ENCODE data around the gene TRMT61A.

Gene TRMT61A

DNA sequence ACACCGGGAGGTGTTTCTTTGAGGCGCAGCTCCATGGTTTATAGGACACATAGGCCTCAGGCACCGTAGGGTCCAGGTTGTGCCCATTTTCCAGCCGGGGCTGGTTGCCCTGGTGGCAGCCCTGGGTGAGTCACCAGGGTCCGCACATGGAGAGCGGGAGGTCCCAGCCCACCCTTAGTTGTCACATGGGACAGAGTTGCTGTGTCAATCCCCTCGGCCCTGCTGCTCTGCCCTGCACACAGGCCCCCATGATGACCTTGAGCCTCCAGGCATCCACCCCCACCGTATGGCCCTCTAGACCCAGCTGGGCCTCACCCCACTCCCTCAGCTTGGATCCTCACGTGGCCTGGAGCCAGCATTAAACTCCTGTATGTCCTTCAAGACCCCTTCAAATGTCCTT is 7.7 kb downstream of the TRMT61A start:
- DNase-seq: no peak

DNA sequence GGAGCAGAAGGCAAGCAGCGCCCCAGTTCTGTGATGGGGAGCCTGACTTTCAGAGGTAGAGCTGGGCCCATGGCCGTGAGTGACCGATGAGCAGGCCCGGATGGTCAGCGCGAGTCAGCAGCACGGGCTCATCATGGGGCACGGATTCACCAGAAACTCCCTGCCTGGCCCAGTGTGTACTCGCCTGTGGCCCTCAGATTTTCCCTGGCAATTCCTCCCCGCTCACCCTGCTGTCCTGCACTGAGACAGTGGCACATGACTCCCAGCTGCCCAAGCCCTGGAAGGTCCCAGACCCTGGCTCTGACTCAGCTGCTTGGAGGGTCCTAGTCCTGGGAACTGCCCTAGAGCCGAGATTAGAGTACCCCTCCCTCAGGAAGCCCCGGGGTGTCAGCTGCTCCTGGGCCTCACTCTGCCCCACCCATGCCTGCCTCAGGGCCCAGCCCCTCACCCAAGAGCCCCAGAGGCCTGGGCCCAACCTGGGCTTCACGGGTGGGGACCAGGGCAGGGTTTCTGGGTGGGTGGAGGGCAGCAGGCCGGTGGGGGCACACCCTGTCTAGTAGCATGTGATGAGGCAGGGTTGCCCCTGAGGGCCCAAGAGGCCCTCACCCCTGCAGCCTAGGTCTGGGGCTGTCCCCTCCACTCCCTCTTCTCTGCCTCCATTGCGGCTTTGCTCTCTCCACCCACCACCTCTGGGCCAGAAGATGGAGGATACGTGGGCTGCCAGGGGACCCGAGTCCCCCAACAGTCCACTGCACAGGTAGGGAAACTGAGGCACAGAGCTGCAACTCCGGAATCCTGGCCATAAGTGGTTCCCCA is 8.4 kb downstream of the TRMT61A start:
- DNase-seq: no peak

DNA sequence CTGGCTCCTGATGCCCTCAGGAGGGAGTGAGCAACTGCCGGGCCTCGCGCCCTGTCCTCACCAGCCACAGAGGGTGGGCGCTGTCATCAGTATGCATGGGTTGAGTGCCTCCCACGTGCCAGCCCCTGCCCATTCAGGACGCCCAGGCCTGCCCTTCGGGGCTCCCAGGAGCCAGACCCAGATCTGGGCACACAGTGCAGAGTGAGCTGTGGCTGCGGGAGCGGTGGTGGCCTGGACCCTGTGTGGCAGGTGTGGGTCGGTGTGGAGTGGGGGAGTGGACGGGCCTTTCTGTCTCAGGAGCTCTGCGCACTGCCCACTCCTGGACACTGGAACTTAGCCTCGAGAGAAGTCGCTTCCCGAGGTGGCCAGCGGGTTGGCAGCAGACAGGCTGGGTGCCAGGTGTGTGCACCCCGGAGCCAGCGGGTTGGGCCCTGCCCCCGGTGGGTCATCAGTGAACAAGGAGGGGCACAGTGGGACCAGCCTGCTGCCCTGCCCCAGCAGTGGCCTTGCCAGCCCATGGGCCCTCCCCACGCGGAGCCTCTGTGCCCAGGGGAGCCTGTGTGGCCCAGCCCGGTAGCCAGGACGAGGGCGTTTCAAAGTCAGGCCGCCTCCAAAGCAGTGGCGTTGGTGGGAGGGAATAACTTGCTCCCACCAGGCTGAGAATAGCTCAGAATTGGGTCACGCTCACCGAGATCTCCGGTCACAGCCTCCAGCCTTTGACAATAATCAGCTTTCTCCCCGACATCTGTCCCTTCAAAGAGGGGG is 9.5 kb downstream of the TRMT61A start:
- DNase-seq: no peak

DNA sequence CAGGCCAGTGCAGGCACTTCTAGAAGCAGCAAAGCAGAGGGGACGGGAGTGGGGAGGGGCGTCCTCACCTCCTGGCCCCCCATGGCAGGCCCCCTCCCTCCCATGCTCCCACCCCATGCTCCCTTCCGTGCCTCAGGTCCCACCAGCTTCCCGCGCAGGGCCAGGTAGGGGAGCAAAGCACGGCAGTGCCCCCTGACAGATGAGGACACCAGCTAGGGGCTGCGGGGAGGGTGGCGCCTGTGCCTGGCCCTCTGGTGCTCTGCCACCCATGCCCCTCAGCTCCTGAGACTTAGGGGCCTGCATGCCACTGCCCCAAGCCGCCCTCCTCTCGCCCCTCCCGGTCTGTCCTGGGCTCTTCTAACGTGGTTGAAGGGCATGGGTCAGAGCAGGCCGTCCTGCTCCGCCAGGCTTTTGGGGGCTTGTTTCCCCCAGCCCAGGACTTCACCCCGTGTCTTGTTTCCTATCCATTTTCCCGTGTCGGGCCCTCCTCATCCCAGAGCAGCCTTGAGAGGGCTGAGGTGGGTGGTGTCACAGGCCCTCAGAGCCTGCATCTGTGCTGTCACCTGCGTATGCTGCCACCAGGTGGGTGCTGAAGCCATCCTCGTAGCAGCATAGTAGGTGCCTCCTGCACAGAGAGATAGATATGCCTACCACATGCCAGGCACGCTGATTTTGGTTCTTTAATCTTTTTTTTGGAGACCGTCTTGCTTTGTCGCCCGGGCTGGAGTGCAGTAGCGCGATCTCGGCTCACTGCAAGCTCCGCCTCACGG is 10.2 kb downstream of the TRMT61A start:
- no peak for DNase-seq

DNA sequence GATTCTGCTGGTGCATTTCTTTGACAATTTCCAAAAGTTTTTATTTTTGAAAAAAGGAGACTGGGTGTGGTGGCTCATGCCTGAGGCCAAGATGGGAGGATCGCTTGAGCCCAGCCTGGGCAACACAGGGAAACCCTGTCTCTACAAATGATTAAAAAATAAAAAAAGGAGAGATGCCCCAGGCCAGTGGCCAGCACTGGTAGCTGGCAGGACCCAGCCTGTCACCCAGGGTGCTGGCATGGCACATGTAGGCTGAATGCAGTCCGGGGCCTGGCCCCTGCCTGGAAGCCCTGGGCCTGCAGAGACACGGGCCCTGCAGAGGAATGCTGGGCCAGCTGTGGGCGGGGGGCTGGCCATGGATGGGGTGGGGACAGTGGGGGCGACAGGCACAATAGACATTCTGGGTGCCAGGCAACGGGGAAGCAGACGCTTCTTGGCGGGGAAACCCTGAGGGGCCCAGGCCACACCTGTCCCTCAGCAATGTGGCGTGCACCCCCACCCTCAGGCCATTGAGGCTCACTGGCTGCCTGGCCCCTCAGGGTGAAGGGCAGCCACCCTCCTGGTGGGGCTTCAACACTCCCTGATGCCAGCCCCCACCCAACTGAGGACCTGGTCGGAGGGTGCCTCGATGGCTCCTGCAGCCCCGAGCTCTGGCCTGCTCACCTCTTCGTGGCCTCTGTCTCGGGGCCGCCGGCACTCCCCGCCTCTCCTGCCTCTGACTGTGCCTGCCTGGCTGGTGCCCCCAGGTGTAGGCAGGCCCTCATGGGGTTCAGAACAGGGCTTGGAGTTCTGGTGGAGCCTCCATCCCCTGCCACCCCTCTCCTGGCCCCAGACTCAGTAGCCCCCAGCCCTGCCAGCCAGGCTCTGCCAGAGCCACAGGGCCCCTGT is 12.1 kb downstream of the TRMT61A start:
- DNase-seq: no peak

DNA sequence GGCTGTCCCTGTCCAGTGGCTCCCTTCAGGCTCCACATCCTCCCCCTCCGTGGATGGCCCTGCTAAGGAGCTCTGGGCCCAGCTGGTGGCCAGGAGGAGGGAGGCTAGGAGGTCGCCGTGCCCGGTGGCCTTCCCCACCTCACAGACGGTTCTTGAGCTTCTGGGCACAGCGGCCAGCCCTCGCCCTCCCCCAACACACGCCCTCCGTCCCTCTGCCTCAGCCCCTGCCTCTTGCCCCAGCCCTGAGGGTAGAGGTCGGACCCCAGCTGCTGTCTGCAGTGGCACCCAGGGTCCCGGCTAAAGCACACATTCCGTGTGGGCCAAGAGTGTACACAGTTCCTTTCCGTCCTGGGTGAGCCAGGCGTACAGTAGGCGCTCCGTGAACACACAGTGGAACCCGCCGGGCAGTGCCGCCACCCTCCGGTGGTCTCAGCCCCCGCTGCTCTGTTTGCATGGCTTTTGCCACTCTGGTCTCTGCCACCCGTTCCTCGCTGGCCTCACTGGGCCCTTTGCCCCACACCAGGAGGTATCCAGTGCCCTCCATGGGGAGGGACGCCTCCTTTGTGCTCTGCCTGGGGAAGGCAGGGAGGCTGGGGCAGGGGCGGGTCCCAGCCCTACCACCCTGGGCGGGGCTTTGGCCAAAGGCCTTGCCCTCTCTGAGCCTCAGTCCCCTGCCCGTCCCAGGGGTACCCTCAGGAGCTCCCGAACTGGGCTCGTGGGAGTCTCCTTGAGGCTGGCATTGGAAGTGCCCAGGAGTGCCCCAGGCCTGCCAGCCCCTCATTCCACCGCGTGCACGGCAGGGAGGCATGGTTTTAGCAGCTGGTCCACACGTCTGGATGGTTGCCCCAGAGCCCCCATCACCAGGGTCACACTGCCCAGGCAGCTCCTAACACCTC is 13.0 kb downstream of the TRMT61A start:
- no peak for DNase-seq

DNA sequence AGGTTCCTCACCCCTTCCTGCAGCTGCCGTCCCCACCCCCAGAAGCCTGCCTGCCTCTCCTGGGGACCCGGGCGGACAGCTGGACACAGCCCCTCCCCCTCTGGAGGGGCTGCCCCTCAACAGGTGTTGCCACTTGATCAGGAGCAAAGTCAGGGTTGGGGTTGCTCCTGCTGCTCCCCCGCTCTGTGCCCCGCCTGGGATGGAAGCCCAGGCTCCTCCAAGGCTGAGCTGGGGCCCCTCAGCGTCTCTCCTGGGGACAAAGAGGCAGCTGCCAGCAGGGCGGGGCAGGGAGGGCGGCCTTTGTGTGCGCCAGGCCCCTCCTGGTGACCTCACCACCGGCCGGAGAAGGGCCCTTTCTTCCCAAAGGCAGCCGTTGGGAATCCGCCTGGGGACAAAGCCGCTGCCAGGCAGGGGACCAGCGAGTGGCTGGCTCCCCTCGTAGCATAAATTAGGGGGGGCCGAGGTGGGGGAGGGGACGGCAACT is 13.7 kb downstream of the TRMT61A start:
- DNase-seq: no peak

DNA sequence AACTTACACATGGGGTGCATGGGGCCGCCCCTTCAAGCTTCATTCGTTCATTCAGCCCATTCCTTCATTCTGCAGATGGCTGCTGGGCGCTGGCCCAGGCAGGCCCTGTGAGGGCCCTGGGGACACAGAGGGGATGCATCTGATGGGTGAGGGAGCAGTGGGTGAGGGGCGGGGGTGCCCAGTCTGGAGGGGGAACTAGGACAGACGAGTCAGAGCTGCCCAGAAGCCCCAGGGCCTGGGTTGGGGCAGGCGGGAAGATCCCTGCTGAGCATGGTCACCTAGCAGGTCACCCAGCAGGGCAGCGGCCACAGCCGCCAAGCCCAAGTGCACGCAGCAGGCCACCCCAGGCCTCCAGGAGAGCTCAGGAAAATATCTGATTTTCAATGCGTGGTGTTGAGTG is 14.1 kb downstream of the TRMT61A start:
- no peak for DNase-seq

DNA sequence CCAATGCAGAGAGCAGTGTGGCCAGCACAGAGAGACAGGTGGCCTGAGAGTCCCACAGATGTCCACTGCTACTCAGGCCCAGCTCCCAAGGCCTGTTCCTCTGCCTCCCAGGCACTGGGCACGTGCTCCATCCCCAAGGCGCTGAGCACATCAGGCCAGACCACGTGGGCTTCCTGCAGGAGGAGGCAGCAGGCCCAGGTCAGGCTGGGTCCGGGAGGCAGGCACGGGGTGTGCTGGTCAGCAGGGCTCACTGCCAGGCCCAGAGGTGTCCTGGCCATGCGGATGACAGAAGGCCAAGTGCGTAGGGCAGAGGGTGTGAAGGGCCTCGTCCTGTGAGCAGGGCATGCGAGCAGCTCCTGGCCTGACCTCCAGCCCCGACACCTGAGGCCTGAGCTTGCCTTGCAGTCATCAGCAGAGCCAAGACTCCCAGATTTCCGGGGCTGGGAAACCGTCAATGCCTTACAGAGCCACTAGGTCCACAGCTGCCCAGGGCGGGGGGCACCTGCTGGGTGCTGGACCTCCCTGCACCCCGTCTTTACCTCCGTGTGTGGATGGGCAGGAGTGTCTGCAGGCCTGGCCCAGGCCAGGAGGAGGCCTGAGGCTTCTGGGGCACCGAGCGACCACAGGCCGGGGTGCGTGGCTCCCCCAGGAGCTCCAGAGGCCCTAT is 14.9 kb downstream of the TRMT61A start:
- no peak for DNase-seq

DNA sequence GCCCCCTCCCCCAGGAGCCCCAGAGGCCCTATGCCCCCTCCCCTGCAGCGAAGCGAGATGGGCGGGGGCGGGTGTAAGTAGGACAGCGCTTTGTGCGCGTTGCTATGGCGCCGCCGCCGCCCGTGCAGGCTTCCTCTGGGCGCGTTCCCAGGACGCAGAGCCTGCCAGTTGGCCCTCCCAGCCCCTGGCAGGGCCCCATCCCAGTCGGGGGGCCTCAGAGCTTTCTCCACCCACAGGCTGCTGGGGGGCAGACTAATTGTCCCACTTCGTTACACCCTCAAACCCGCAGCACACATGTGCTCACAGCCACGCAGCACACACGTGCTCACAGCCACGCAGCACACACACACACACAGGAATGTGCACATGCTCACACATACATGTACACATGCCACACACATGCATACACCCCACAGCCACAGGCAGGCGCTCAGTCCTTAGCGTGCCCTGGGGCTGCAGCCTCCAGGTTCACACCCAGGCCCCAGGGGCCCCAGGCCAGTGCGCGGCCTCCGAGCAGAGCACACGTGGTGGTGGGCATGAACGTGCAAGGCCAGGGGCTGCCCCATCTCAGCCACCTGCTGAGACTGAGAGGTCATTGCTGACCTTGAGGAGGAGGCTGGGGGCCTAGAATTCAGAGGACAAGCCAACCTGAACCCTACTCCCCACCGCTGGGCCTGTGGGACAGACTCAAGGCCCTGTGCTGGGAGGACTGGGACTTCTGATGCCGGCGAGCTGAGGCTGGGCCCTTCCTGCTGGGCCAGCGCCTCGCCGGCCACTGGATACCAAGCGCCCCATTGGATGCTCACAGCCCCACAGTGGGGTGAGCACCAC is 15.6 kb downstream of the TRMT61A start:
- no peak for DNase-seq

DNA sequence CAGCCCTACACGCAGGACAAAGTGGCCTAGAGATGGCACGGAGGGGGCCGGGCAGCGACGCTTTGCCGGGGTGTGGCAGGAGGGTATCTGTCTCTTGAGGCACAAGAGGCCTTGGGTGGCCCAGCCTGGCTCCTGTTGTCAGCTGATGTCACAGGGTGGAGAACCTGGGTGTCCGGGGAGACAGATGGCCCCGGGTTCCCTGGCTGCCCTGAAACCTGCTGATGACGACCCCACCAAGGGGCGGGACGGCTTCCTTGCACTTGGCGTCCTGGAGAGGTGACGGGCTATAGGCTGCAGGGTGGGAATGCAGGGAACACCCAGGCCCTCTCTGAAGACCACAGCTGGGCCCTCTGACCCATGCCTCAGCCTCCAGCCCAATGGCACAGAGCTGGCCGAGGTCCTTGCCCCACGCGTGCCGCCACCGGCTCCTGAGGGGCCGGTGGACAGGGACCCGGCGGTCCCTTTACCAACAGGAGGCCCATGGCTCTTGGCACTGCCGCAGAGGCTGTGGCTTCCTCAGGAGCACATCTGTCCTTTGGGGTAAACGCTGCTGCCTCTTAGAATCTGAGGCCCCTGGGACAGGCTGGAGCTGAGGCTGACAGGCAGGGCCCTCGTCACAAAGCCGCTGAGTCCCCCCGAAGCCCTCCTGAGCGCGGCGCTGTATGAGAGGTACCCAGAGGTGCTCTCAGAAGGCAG is 16.4 kb downstream of the TRMT61A start:
- no peak for DNase-seq

DNA sequence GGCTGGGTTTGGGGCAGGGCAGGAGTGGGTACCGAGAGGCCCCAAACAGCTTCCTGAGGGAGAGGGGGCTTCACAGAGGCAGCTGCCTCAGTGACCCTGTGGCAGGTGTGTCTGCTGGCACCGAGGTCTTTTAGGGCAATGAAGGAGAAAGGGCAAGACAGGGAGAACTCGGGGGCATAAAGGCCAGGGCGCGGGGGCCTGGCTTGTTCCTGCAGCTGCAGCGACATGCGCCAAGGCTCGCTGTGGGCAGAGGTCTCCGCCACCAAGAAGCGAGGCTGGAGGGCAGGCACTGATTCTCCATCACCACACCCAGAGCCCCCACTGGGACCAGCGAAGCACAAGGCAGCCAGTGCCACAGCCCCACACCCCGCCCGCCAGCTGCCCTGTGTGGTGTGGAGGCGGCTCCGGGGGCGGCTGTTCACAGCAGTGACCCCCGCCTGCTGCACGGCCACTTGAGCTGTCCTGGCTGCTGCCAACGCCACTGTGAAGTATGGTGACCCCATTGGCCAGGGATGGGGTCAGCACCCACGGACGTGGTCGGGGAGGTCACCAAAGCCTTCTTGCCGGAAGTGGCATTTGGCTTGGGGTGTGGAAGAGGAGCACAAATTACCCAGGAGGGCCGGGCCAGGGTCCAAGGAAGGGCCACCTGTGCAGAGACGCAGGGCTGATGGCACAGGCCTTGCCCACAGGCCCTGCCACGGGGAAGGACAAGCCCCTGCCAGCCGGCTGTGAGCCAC is 17.1 kb downstream of the TRMT61A start:
- no peak for DNase-seq

DNA sequence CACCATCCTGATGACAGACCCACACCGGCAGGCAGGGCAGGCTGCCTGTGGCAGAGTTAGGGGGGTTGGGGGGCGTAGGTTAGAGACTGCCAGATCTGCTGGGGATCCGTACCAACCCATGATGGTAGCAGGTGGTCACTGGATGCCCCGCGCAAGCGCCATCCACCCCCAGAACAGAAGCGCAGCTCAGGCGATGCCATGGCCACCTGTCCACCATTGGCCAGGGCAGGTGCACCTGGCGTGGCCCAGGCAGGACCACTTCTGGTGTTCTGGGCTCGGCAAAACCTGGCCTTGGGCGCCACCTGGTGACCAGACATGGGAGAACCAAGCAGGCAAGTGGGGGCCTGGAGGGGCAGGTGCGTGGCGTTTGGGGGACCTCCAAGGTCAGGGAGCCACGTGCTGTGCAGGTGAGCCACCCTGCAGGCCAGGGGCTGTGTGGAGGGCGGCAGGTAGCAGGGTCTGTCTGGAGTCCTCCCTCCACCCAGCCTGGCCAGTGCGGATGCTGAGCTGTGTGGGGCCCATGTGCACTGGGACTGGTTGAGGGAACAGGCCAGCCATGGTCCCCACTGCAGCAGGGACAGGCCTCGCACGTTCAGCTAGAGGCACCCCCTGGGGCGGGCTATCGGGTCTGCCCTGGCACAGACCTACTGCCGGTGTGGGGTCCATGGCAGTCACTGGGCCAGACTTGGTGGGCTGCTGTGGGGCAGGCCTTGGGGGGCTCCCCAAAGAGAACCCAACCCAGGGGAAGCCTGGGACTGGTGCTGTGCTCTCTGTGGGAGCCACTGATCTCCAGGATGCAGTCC is 17.9 kb downstream of the TRMT61A start:
- peak; percentile 22 for DNase-seq

DNA sequence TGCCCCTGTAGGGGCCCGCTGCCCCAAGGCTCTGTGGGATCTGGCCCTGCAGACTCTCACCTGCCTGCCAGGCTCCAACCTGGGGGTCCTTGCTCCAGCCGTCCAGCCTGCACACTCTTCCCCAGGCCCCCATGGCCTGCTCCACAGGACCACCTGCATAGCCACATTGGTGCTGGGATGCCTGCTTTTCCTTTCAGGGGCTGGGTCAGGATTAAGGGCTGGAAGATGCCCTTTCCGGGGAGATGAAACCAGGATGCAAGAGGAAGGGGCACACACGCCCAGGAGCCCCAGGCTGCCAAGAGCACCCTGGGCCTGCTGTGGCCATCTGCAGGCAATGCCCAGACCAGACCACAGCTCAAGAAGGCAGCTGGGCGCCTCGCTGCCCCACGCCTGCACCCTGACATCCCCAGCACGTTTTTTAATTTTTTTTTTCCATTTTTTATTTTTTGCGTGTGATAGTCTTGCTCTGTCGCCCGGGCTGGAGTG is 18.5 kb downstream of the TRMT61A start:
- DNase-seq: no peak

DNA sequence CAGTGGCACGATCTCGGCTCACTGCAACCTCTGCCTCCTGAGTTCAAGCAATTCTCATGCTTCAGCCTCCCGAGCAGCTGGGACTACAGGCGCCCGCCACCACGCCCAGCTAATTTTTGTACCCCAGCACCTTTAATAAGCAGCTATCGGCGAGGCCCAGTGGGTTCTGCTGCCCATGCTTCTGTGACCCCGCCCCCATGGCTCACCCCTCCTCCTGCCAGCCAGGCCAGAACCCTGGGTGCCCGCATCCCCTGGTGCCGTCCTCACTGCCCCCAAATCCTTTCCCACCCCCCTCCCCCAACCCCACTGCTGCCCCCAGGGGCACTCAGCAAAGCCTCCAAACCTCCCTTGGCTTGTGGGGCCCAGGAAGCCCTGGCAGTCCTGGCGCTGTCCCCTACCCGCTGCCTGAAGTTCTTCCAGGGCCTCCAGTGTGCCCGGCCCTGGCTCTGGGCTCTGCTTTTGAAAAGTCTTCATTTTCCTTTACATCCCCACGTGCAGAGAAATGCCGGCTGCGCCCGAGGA is 19.0 kb downstream of the TRMT61A start:
- DNase-seq: no peak

DNA sequence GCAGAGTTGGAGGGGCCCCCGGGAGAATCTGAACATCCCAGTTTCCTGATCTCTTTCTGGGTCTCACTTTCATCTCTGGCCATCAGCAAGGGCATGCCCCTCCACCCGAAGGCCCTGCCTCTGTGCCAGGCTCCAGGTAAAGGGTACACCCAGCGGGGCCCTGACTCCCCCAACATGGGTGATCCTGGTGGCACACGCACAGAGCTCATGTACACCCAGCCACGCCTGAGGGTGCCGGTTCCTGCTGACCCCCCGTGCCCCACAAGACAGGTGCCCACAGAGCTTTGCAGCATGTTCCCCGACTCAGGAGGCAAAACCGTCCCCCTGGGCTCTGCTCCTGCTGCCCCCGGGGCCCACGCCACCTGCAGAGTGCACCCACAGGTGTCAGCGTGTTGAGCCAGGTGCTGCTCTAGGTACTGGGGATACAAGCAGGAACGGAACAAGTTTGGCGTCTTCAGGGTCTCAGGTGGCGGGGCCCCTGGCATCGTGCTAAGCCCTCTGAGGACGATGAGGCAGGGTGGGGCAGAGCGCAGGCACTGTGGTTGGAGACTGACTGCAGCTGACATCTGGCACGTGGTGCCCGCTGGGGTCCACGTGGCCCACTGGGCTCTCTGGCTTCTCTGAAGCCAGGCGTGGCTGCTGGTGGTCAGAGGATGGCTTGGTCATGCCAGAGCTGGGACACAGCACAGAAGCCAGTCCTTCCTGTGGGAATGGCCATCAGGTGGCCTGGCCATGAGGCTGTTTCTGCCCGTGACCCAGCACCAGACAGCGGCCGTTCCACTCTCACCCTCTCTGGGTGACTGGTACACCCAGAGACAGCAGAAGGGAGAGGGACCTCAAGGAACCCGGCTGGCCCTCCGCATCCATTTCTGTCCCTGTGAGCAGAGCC is 19.7 kb downstream of the TRMT61A start:
- DNase-seq: no peak

All from SHP77 treated with DMSO at 0.1 percent for 48 hours (cell line).